GM19463 (cell line): Measurements from ENCODE around the gene AUTS2.
"Not testable (repeated sequence)": the region's sequence is repeated elsewhere in the genome, so short reads cannot be mapped to it uniquely, and the experiment has no call there.

Experiments
- ATAC-seq: cut with Tn5 transposase; IDR thresholded peaks from one replicate; pipeline ENCODE4 v1.9.1; 2021; ENCODE audit warnings: mild to moderate bottlenecking, moderate library complexity; ENCODE audit not compliant: unreplicated experiment

Gene AUTS2

DNA sequence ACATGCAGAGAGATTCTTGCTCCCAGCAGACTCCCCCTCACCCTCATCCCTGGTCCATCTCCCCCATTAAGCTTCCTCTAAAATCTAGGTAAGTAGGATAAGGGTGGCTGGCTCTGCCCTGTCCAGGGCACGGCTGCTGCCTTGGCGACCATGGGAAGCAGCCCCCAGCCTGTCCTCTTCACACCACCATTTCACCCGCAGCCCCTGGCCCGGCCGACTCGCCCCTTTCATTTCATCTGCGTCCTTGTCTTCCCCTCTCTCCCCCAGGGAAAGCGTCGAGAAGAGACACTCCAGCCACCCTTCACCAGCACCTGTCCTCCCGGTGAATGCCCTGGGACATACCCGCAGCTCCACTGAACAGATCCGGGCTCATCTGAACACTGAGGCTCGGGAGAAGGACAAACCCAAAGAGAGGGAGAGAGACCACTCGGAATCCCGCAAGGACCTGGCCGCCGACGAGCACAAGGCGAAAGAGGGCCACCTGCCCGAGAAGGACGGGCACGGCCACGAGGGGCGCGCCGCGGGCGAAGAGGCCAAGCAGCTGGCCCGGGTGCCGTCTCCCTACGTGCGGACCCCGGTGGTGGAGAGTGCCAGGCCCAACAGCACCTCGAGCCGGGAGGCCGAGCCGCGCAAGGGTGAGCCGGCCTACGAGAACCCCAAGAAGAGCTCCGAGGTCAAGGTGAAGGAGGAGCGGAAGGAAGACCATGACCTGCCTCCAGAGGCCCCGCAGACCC is 1191.4 kb downstream of the AUTS2 start:
- no peak for ATAC-seq

DNA sequence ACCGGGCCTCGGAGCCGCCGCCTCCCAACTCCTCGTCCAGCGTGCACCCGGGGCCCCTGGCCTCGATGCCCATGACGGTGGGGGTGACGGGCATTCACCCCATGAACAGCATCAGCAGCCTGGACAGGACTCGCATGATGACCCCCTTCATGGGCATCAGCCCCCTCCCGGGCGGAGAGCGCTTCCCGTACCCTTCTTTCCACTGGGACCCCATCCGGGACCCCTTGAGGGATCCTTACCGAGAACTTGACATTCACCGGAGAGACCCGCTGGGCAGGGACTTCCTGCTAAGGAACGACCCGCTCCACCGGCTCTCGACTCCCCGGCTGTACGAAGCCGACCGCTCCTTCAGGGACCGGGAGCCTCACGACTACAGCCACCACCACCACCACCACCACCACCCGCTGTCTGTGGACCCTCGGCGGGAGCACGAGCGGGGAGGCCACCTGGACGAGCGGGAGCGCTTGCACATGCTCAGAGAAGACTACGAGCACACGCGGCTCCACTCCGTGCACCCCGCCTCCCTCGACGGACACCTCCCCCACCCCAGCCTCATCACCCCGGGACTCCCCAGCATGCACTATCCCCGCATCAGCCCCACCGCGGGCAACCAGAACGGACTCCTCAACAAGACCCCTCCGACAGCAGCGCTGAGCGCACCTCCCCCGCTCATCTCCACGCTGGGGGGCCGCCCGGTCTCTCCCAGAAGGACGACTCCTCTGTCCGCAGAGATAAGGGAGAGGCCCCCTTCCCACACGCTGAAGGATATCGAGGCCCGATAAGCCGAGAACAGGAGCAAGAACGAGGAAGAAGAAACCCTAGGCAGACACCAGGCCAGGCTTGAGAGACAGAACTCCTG is 1192.2 kb downstream of the AUTS2 start:
- no peak for ATAC-seq

DNA sequence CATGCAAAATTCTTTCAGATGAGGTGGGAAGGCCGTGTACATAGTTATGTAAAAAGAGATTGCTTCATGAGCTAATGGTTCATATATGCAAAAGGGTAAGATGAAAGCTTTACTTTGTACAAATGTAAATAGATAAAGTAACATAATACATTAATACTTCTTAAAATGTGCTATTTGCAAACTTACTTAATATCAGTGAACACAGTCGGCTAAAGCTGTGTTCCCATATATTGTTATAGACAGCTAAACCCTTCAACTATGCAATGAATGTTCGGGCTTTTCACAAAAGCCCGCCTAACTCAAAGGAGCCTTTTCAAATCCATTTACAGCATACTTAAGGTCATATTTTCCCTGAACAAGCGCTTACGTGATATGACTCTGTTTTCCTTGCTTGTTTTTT is 1193.1 kb downstream of the AUTS2 start:
- no peak for ATAC-seq

DNA sequence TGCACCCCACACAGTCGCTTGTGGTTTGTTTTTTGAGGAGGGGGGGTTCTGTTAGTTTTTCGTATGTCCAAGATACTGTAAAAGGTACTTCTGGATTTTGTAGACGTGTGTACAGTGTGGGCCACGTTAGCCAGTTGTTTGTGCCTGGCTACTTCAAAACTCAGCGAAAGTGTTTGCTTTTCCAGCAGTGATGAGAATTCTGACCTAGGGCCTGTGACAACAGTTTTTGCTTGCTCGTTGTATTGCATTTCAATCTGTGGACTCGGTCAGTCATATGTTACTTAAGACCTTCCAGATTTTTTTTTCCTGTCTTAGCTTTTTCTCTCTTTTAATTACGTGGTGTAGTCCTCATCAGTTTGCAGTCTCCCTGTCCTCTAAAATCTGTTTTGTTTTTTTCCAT is 1194.8 kb downstream of the AUTS2 start:
- no peak for ATAC-seq

DNA sequence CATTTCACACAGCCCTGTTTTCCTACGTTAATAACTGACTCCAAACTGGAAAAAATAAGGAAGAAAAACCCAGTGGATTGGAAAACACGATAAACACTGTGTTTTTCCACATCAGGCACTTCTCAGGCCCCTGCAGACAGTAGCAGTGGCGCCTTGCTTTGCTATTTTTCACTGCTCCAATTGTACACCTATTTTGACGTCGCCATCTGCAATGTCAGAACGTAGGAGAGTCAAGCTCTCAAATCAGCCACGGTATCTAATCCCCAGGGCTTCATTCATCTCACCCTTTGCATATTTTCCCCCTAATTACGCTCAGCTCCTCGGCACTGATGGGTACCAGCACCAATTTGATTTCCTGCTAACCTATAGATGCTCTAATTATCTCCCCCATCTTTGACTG is 1195.5 kb downstream of the AUTS2 start:
- no peak for ATAC-seq

DNA sequence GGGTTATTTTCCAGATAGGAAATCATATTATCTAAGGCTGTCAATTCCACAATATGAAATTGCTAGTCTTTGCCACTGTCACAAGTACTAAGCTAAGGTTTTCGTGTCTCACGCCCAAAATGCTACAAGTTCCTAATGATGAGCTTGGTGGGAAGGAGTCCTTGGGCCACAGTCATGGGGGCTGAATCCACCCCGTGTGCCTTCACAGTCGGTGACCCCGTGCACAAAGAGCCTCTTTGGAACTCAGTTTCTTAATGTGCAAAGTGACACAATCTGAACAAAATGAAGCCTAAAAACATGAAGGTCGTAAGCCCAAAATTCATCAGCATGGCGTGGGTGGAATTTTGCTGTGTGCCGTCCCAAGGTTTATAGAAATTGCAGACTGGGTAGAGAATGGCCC is 1196.7 kb downstream of the AUTS2 start:
- no peak for ATAC-seq

DNA sequence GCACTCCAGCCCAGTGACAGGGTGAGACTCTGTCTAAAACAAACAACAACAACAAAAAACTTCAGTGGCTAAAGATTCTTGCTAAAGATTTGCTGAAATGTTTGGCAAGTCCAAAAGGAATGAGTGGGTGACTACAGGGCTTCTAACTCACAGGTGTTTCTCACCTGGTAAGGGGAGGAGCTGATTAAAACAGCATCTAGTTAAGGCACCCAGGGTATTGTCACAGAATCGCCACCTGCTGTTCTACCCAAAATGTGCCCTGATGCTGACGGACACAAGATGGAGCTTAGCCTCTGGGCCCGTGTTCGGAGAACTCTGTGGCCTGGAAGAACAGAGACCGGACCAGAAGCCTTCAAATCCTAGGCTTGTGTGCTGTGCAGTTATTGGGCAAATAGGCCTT is 1197.7 kb downstream of the AUTS2 start:
- no peak for ATAC-seq

DNA sequence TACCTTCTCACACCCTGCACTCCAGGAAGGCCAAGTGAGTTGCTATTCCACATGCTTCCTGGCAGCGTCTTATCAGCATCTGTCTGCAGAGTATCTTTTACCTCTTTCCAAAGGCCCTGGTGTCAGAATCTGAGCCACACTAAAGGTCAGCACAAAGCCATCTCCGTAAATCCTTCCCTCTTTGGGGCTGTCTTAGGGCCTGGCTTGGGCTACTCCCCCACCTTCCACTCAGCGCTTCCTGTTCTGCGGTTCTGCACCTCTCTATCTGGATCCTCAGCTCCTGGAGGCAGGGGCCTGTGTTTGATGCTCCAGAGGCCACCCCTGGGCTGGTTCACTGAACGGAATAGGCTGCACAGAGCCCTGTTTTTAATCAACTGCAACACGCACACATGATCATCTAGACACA is 1198.8 kb downstream of the AUTS2 start:
- ATAC-seq, result no peak

DNA sequence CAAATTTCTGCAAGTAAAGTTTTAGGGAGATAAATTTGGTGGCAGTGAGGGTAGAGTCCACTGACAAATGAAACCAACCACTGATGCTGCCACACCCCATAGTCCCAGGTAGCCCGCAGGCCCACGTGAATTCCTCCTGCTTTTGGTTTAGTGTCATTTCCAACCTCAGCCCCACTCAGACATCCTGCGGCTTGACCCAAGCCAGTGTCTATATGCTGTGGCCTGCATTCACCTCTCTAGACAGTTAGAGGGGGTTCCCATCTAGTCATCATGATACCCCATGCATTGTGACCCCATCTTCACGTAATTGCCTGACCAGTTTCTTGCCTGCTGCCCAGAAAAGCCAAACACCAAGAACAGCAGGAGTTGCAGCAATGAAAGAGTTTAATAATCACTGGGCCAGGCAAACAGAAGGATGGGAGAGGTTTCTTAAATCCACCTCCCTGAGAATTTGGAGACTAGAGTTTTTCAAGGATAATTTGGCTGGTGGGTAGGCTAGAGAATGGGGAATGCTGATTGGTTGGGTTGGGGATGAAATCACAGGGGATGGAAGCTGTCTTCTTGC is 1201.6 kb downstream of the AUTS2 start:
- ATAC-seq, result no peak

DNA sequence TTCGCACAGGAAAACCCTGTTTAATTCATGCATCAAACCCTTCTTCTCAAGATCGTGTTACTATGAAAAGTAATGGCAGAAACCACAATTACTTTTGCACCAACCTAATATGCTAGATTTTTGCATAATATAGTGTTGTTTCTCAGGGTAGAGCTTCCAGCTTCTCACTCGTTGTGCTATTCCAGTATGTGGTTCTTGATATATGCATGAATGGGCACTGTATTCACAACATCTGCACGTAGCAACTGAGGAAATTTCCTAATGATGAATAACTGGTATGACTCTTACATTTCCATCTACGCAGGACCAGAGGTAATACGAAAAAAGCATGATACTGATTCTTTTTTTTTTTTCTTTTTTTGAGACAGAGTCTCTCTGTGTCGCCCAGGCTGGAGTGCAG is 1207.1 kb downstream of the AUTS2 start:
- ATAC-seq, result no peak

DNA sequence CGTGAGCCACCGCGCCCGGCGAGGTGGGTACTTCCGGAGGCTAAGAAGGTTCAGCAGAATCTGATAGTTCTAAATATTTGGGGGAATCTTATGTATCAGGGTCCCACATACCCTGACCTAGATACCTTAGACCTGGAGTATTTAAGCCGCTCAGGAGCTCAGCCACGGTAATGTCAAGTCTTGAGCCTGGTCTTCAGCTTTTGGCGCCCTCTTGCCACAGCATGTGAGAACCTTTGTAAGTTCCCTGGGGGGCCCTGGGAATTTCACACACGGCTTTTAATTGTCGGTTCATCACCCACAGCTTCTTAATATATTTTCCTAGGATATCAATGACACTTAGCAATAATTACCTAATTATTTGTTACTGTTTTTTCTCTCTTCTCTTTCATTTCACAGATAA is 1209.4 kb downstream of the AUTS2 start:
- ATAC-seq, result no peak

DNA sequence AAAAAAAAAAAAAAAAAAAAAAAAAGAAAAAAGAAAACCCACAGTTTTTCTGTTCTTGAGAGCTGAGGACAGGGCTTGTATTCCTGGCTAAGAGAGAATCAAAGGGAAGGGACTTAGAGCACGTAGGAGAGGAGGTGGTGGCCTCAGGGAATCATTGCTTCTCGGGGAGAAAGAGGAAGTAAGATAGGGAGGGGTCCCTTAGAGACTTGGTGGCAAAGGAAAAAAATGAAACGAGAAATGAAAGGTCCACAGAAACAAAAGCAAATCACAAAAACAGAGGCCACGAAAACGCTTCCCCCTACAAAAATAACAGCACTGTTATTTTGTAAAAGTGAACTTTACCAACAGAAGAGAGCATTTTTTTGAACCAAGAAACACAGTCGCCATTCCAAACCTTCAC is 1210.6 kb downstream of the AUTS2 start:
- ATAC-seq, result no peak

DNA sequence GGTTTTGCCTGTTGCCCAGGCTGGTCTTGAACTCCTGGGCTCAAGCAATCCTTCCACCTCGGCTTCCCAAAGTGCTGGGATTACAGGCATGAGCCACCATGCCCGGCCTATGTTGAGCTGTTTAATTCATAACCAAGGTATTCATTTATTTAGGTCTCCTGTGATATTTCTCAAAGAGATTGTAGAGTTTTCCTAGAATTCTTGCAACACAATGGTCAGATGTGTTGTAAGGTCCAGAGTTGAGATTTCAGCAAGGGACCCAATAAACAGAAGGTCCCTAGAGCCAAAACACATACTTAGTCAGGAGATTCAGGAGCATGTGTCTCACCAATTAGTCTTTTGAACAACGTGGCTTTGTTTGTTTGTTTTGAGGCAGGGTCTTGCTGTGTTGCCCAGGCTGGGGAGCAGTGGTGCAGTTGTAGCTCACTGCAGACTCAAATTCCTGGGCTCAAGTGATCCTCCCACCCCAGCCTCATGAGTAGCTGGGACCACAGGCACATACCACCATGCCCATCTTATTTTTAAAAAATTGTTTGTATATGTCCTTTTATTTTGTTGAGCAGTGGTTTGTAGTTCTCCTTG is 1212.4 kb downstream of the AUTS2 start:
- no peak for ATAC-seq

DNA sequence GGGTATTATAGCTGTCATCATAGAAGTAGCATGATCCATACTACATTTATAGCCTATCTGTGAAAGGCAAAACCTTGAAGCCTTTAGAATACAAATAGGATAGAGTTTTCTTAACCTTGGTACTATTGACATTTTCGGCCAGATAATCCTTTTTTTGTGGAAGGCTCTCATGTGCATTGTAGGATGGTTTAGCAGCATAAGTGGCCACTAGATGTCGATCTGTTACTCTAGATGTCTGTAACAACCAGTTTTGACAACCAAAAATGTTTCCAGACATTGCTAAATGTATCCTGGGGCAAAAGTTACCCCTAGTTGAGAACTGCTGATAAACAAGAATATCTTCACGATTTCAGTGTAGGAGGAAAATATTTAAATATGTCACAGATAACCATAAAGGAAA is 1214.2 kb downstream of the AUTS2 start:
- ATAC-seq, result no peak

DNA sequence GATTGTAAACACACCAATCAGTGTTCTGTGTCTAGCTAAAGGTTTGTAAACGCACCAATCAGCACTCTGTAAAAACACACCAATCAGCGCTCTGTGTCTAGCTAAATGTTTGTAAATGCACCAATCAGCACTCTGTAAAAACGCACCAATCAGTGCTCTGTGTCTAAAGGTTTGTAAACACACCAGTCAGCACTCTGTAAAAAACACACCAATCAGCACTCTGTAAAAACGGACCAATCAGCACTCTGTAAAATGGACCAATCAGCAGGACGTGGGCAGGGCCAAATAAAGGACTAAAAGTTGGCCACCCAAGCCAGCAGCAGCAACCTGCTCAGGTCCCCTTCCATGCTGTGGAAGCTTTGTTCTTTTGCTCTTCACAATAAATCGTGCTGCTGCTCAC is 1224.2 kb downstream of the AUTS2 start:
- ATAC-seq, result not testable (repeated sequence)

DNA sequence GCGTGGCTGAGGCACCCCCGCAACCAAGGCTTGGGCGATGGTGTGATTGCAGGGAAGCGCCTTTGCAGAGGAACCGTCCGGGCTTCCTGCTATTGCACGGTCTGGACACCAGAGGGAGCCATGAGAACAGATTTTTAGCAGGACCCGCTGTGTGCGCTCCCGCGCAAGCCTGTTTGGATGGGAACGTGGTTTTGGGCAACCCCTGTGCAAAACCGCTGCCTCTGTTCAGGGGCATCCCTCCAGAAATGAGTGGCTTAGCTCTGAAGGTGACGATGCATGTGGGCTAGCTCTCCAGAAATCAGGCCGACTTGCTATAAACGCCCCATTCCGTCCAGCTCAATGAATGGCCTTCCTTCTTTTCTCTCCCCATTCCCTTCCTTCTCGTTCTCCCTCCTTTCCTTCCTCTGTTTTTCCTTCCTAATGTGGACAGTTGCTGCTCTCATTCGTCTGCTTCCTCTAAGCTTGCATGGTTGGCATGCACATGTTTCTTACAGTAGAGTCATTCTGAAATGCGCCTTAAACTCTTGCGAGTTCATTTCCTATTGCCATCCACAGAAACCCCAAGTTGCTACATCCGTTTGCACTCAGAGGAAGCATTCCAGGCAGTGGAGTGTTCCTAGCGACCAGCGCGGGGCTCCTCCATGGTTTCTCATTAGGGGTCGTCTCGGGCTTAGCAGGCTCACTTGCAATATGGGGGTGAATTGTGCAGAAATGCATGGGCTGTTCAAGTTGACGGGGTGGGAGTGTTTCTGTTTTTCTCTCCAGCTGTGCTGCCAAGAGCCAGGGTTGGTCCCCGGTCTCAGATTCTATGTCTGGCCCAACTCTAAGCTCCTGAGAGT is 1231.2 kb downstream of the AUTS2 start:
- ATAC-seq, result no peak

DNA sequence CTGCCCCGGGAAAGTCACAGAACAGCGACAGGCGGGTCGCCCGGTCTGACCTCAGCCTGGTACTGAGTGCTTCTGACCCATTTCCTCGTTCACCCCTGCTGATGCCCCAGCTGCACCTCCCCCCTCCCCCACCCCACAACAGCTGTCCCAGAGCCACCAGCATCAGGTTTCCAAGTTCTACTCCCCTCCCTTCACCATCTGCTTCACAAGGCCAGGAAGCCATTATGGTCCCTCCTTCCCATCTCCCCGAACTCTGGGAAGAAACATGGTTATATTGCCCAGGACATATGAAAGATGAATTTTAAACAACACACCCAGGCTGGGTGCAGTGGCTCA is 1231.8 kb downstream of the AUTS2 start:
- ATAC-seq, result no peak

DNA sequence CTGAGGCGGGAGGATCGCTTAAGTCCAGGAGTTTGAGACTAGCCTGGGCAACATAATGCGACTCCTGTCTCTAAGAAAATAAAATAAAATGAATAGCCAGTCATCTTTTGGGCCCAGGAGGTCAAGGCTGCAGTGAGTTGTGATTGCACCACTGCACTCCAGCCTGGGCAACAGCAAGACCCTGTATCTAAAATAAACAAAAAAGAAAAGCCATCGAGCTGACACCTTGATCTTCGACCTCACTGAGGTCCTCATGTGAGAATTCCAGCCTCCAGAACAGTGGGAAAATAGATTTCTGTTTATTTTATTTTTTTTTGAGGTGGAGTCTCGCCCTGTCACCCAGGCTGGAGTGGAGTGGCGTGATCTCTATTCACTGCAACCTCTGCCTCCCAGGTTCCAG is 1232.2 kb downstream of the AUTS2 start:
- ATAC-seq, result no peak

DNA sequence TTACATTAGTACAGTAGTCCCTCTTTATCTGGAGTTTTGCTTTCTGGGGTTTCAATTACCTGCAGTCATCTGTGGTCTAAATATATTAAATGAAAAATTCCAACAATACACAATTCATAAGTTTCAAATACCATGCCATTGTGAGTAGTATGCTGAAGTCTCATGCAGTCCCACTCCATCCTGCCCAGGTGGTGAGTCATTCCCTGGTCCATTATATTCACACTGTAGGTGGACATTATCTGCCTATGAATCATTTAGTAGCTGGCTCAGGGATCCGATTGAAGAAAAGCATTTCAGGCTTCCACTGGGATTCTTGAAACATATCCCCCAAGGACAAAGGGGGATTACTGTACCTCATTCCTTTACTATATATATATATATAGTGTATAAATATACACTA is 1235.5 kb downstream of the AUTS2 start:
- ATAC-seq, result no peak

DNA sequence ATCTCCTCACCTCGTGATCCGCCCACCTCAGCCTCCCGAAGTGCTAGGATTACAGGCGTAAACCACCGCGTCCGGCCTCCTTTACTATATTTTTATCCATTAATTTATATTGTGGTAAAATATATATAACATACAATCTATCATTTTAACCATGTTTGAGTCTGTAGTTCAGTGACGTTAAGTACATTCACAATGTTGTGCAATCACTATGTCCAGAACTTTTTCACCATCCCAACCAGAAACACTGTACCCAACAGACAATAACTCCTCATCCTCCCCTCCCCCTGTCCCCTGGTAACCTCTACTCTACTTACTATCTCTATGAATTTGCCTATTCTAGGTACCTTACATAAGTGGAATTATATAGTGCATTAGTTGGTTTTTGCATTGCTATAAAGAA is 1236.1 kb downstream of the AUTS2 start:
- ATAC-seq, result no peak

DNA sequence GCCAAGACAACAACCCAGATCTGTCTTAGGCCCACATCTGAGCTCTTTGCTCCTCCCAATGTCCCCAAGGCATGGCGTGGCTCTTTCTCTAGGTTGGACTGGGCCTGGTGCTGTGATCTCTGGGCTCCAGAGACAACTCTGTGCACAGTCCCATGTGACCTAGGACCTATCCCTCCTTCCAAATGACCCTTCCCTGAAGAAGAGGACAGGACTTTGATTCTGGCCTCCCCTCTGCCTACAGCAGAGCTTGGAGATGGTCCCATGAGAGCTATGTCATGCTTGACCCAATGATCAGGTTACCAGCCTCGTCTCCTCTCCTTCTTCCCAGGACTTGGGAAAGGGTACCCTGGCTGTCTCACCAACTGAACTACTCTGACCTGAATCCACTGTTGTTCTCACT is 1237.4 kb downstream of the AUTS2 start:
- no peak for ATAC-seq
